Panc1 (cell line): ENCODE results near the gene MLN. TPM values are rescaled to one million over a fixed set of nuclear protein-coding genes. Genes with fewer than 3 reads are reported as not detected.

Experiments used
- ATAC-seq: fragments of 200-7000 bp; cut with Tn5 transposase; 2 replicates; pipeline ENCODE4 v1.9.1; 2020; ENCODE audit warnings: mild to moderate bottlenecking, moderate library complexity
- BruUV-seq: library from RNA; stranded (reverse); fragments of 400-500 nt; replicated peaks from 2 replicates; lab custom pipeline; 2021; lab: Mats Ljungman, UMichigan
- CTCF ChIA-PET: fragments of 300-600 bp; sonication (Branson Sonifier 250); formaldehyde crosslinking; loops from one replicate; lab custom pipeline; 2022; ENCODE audit warnings: antibody characterized with exemption; lab: Charles Lee
- POLR2A ChIA-PET: fragments of 300-600 bp; sonication (Branson Sonifier 250); formaldehyde crosslinking; loops from one replicate; lab custom pipeline; 2022; ENCODE audit warnings: antibody characterized with exemption; lab: Charles Lee
- DNase-seq: peaks from one replicate; pipeline ENCODE4 v3.0.0-alpha.2; 2010; ENCODE audit warnings: low read depth, low spot score
- H3K27ac ChIP-seq: 2 replicates; pipeline ENCODE4 v1.5.1; 2011; ENCODE audit warnings: mild to moderate bottlenecking, low read length, inconsistent platforms
- H3K27me3 ChIP-seq: fragments of 200-500 bp; sonication (Bioruptor generic); 2 replicates; pipeline ENCODE4 v1.6.0; 2014; ENCODE audit warnings: low read length, inconsistent platforms; ENCODE audit not compliant: control insufficient read depth, insufficient read depth
- H3K36me3 ChIP-seq: fragments of 200-500 bp; sonication (Bioruptor generic); 2 replicates; pipeline ENCODE4 v1.5.1; 2014; ENCODE audit warnings: inconsistent platforms, mild to moderate bottlenecking, low read length, moderate library complexity; ENCODE audit not compliant: control insufficient read depth, insufficient read depth
- H3K4me1 ChIP-seq: 2 replicates; pipeline ENCODE4 v1.5.1; 2011; ENCODE audit warnings: inconsistent platforms, mild to moderate bottlenecking, low read length, moderate library complexity; ENCODE audit not compliant: control insufficient read depth, insufficient read depth
- H3K4me3 ChIP-seq, 2 experiments: 2 replicates each; pipeline ENCODE4 v1.5.1; 2011 to 2012; ENCODE audit warnings: low read depth in 2 of 2, low read length in 2 of 2, mild to moderate bottlenecking in 2 of 2, inconsistent platforms in 1 of 2, moderate library complexity in 1 of 2
- H3K9me3 ChIP-seq: fragments of 200-500 bp; sonication (Bioruptor generic); 2 replicates; pipeline ENCODE4 v1.5.1; 2014; ENCODE audit warnings: low read depth, mild to moderate bottlenecking, inconsistent platforms, low read length, moderate library complexity; ENCODE audit not compliant: control insufficient read depth, insufficient read depth
- CTCF ChIP-seq: fragments of 450-650 bp; IDR thresholded peaks from 2 replicates; pipeline ENCODE4 v1.5.1; 2017; ENCODE audit warnings: mild to moderate bottlenecking
- POLR2AphosphoS5 ChIP-seq: IDR thresholded peaks from 2 replicates; pipeline ENCODE4 v1.6.1; 2012; ENCODE audit warnings: mild to moderate bottlenecking, low read depth, low read length, moderate library complexity
- SIN3A ChIP-seq: IDR thresholded peaks from 2 replicates; pipeline ENCODE4 v1.6.1; 2012; ENCODE audit warnings: low read depth, mild to moderate bottlenecking, low read length, moderate library complexity, borderline replicate concordance; ENCODE audit not compliant: insufficient read depth
- TCF7L2 ChIP-seq: IDR thresholded peaks from 2 replicates; pipeline ENCODE4 v1.6.1; 2011; ENCODE audit warnings: mild to moderate bottlenecking, low read depth, low read length, inconsistent platforms
- in situ Hi-C: cut with HindIII; loops from 2 replicates; pipeline ENCODE4 v1.10.0; 2016; ENCODE audit warnings: low sequenced_read_pairs, low pct_unique_long_range_greater_than_20kb
- intact Hi-C: fragments of 100-400 bp; cut with micrococcal nuclease; formaldehyde crosslinking; loops from one replicate; pipeline ENCODE4 v1.10.0; 2022; ENCODE audit not compliant: unreplicated experiment
- total RNA-seq: library from RNA; stranded (reverse); gene quantifications from one replicate; pipeline ENCODE4 v1.2.1, GENCODE V29; 2021; ENCODE audit not compliant: unreplicated experiment
- TF ChIP-seq, protein P1 (sequence below), 2 experiments: IDR thresholded peaks; 2 replicates each; pipeline ENCODE4 v1.6.1; 2011 to 2012; ENCODE audit warnings: low read depth in 2 of 2, control low read depth in 1 of 2, low read length in 1 of 2, mild to moderate bottlenecking in 1 of 2, moderate library complexity in 1 of 2; ENCODE audit not compliant: insufficient read depth in 1 of 2

Gene MLN
- total RNA-seq, 1 experiment from 2014 or later: not detected

DNA sequence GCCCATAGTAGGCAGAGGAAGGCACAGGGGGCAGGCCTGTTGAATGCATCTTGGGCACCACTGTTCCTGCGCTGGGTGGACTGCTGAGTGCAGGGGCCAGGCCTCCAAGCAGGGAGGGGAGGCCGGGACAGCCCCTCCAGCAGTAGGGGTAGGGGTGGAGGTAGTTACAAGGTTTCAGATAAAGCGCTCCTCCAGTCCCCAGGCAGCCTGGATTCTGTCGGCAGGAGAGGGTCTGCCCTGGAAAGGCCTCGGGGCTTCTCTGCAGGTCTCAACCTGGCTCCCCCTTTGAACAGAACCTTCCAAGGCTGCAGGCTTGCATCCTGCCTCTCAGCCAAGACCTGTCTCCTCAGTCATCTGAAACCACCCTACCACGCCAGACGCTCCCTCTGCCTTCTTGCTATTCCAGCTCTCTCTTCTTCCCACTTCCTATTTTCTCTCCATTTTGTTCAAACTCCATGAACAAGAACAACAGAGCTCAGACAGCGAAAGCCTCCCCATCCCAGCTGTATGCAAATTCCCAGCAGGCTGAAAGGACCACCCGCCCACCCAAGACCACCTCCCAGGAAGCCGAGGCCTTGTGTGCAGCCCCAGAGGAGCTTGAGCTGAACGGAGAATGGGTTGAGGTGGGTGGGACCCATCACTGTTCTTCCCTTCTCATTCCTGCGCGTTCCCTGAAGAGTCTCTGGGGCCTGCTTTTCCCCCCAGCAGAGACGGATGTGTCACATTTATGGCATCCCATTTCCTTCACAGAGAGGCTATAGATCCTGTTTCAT is 1.4 kb downstream of the MLN start:
- H3K36me3 ChIP-seq: no peaks in the 10 kb centered on the region
- intact Hi-C loops: no loop called here
- POLR2A ChIA-PET: no interaction called here
- H3K4me1 ChIP-seq: no peaks in the 10 kb centered on the region
- no TSS peak for BruUV-seq
- DNase-seq: no peak
- H3K27ac ChIP-seq: no peak overlapping the region
- H3K27me3 ChIP-seq: no peaks in the 10 kb centered on the region
- H3K9me3 ChIP-seq: no peaks in the 10 kb centered on the region
- in situ Hi-C loops: no loop called here
- TF ChIP-seq CTCF (no peak), SIN3A (no peak), TCF7L2 (no peak)
- TF ChIP-seq, protein P1, sequence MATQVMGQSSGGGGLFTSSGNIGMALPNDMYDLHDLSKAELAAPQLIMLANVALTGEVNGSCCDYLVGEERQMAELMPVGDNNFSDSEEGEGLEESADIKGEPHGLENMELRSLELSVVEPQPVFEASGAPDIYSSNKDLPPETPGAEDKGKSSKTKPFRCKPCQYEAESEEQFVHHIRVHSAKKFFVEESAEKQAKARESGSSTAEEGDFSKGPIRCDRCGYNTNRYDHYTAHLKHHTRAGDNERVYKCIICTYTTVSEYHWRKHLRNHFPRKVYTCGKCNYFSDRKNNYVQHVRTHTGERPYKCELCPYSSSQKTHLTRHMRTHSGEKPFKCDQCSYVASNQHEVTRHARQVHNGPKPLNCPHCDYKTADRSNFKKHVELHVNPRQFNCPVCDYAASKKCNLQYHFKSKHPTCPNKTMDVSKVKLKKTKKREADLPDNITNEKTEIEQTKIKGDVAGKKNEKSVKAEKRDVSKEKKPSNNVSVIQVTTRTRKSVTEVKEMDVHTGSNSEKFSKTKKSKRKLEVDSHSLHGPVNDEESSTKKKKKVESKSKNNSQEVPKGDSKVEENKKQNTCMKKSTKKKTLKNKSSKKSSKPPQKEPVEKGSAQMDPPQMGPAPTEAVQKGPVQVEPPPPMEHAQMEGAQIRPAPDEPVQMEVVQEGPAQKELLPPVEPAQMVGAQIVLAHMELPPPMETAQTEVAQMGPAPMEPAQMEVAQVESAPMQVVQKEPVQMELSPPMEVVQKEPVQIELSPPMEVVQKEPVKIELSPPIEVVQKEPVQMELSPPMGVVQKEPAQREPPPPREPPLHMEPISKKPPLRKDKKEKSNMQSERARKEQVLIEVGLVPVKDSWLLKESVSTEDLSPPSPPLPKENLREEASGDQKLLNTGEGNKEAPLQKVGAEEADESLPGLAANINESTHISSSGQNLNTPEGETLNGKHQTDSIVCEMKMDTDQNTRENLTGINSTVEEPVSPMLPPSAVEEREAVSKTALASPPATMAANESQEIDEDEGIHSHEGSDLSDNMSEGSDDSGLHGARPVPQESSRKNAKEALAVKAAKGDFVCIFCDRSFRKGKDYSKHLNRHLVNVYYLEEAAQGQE (IDR thresholded peaks at IDR 0.05; ENCODE audit: insufficient read depth in 1 of 2, low read depth in 2 of 2, low read length in 1 of 2): no peak
- H3K4me3 ChIP-seq: no peak overlapping the region
- CTCF ChIA-PET: interaction anchor here (0.5 kb wide), 1 partner anchor 247 kb away, joined by 6 read pairs; no protein-coding TSS in a partner anchor
- no peak for ATAC-seq

DNA sequence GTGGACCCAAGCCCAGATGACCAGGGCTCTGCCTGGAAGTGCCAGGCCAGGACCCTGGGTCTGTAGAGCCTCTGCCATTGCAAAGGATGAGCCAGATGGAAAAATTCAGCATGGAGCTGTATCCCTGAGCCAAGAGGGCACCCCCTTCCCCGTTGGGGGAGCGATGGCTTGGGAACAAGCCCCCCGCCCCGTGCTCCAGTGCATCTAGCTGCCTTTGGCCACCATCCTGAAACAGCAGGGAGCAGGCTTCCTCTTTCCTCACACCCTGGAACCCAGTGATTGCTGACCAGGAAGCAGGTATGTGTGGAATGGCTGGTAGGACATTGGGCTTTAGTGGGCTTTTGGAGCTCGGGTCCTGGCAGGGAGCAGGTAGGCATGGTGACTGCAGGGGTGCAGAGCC is 2.2 kb downstream of the MLN start:
- in situ Hi-C loops: no loop called here
- H3K27me3 ChIP-seq: no peaks in the 10 kb centered on the region
- intact Hi-C loops: no loop called here
- H3K9me3 ChIP-seq: no peaks in the 10 kb centered on the region
- ChIA-PET CTCF (no interaction called here), POLR2A (no interaction called here)
- no peaks in the 10 kb centered on the region for H3K36me3 ChIP-seq
- TF ChIP-seq CTCF: no peak
- TF ChIP-seq, protein P1 (IDR thresholded peaks at IDR 0.05; ENCODE audit: insufficient read depth in 1 of 2, low read depth in 2 of 2, low read length in 1 of 2): no peak
- no peak for TF ChIP-seq SIN3A
- TF ChIP-seq TCF7L2: no peak
- TF ChIP-seq POLR2AphosphoS5: no peak
- BruUV-seq: no TSS peak
- DNase-seq: no peak
- no peak overlapping the region for H3K4me3 ChIP-seq
- ATAC-seq: no peak
- no peak overlapping the region for H3K27ac ChIP-seq
- no peaks in the 10 kb centered on the region for H3K4me1 ChIP-seq
